ENCODE measurements around the gene FUNDC1. TPM values are rescaled to one million over a fixed set of nuclear protein-coding genes. Genes with fewer than 3 reads are reported as not detected.

Gene FUNDC1
- total RNA-seq, 1 experiment from 2014 or later: 17.0 TPM

- no peak overlapping the region for H3K27ac ChIP-seq (ENCODE audit: low read depth, low read length)
- no peaks in the 10 kb centered on the region for H4K20me1 ChIP-seq (ENCODE audit: insufficient read depth)
- ATAC-seq (no peak), DNase-seq (ENCODE audit: low read depth, low spot score) (no peak)
- intact Hi-C loops (cut with micrococcal nuclease): loop anchor here (10.0 kb wide), 1 partner anchor 56 kb away; no protein-coding TSS in a partner anchor
- RAD21 ChIA-PET (ENCODE audit: low non-redundant PET in 1 of 2, low total read pairs in 2 of 2, uncharacterized antibody in 2 of 2, unreplicated experiment in 2 of 2): no interaction called here
- no peak overlapping the region for H3K4me3 ChIP-seq (replicated peaks in 1 of 2; ENCODE audit: low read depth in 1 of 2, low read length in 2 of 2)
- H2AFZ ChIP-seq (ENCODE audit: low read depth, low read length, poor library complexity, severe bottlenecking): no peak overlapping the region
- H3K9me2 ChIP-seq (ENCODE audit: insufficient read depth): no peaks in the 10 kb centered on the region
- H3K9ac ChIP-seq (ENCODE audit: low read length): no peak overlapping the region
- peaks cover 0 to 8% of the 10 kb centered on the region in 2 experiments; a peak in 2 of 4 replicates for H3K4me1 ChIP-seq (ENCODE audit: control insufficient read depth in 1 of 2, insufficient read depth in 2 of 2, low read length in 2 of 2)
- no peaks in the 10 kb centered on the region for H3K9me3 ChIP-seq (ENCODE audit: control insufficient read depth in 1 of 2, insufficient read depth in 1 of 2, low read depth in 1 of 2, low read length in 2 of 2)
- H3K36me3 ChIP-seq (ENCODE audit: control insufficient read depth in 1 of 2, insufficient read depth in 2 of 2, low read length in 2 of 2): no peaks in the 10 kb centered on the region
- POLR2A ChIA-PET: no interaction called here
- H3K27me3 ChIP-seq (ENCODE audit: insufficient read depth, low read length): no peaks in the 10 kb centered on the region
- CTCF ChIA-PET: no interaction called here
- BruUV-seq (replicated peaks): no TSS peak
- H3K79me2 ChIP-seq (ENCODE audit: insufficient read depth, low read length): no peaks in the 10 kb centered on the region
- no peak overlapping the region for H3K4me2 ChIP-seq (ENCODE audit: low read length)
- TF ChIP-seq RAD21 (IDR thresholded peaks at IDR 0.05; ENCODE audit: low read depth) (no peak), YY1 (IDR thresholded peaks at IDR 0.05; ENCODE audit: extremely low read depth, insufficient replicate concordance, low read depth, low read length) (no peak), CBX3 (IDR thresholded peaks at IDR 0.05; ENCODE audit: low read depth) (no peak), ELF1 (IDR thresholded peaks at IDR 0.05; ENCODE audit: borderline replicate concordance, low read depth) (no peak), SP1 (IDR thresholded peaks at IDR 0.05; ENCODE audit: low read depth) (no peak), ZFX (IDR thresholded peaks at IDR 0.05) (no peak), TCF7L2 (IDR thresholded peaks at IDR 0.05; ENCODE audit: borderline replicate concordance, extremely low read depth, insufficient read depth, insufficient read length) (no peak), POLR2A (IDR thresholded peaks at IDR 0.05; ENCODE audit: borderline replicate concordance, extremely low read depth, insufficient read depth, insufficient read length) (no peak), MAX (IDR thresholded peaks at IDR 0.05) (no peak), SIN3A (IDR thresholded peaks at IDR 0.05; ENCODE audit: low read depth) (no peak), SRF (IDR thresholded peaks at IDR 0.05; ENCODE audit: low read depth) (no peak)
- TF ChIP-seq, protein P1, sequence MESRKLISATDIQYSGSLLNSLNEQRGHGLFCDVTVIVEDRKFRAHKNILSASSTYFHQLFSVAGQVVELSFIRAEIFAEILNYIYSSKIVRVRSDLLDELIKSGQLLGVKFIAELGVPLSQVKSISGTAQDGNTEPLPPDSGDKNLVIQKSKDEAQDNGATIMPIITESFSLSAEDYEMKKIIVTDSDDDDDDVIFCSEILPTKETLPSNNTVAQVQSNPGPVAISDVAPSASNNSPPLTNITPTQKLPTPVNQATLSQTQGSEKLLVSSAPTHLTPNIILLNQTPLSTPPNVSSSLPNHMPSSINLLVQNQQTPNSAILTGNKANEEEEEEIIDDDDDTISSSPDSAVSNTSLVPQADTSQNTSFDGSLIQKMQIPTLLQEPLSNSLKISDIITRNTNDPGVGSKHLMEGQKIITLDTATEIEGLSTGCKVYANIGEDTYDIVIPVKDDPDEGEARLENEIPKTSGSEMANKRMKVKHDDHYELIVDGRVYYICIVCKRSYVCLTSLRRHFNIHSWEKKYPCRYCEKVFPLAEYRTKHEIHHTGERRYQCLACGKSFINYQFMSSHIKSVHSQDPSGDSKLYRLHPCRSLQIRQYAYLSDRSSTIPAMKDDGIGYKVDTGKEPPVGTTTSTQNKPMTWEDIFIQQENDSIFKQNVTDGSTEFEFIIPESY (IDR thresholded peaks at IDR 0.05; ENCODE audit: extremely low read depth, insufficient replicate concordance, low read length): no peak
- TF ChIP-seq, protein P2, sequence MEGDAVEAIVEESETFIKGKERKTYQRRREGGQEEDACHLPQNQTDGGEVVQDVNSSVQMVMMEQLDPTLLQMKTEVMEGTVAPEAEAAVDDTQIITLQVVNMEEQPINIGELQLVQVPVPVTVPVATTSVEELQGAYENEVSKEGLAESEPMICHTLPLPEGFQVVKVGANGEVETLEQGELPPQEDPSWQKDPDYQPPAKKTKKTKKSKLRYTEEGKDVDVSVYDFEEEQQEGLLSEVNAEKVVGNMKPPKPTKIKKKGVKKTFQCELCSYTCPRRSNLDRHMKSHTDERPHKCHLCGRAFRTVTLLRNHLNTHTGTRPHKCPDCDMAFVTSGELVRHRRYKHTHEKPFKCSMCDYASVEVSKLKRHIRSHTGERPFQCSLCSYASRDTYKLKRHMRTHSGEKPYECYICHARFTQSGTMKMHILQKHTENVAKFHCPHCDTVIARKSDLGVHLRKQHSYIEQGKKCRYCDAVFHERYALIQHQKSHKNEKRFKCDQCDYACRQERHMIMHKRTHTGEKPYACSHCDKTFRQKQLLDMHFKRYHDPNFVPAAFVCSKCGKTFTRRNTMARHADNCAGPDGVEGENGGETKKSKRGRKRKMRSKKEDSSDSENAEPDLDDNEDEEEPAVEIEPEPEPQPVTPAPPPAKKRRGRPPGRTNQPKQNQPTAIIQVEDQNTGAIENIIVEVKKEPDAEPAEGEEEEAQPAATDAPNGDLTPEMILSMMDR (IDR thresholded peaks at IDR 0.05 in 2 of 3, conservative IDR thresholded peaks at IDR 0.05 in 1 of 3; ENCODE audit: borderline replicate concordance in 1 of 3, insufficient read depth in 1 of 3, low read depth in 2 of 3, low read length in 2 of 3): no peak
Measured at GRCh38 chrX:44569122-44569521, 26.5 kb upstream of the FUNDC1 start.
